Measurements from ENCODE around the gene UBE2L5.
A peak's percentile ranks its signal among the peaks of the same experiment; 100 is the strongest.

UBE2L5 gene

DNA sequence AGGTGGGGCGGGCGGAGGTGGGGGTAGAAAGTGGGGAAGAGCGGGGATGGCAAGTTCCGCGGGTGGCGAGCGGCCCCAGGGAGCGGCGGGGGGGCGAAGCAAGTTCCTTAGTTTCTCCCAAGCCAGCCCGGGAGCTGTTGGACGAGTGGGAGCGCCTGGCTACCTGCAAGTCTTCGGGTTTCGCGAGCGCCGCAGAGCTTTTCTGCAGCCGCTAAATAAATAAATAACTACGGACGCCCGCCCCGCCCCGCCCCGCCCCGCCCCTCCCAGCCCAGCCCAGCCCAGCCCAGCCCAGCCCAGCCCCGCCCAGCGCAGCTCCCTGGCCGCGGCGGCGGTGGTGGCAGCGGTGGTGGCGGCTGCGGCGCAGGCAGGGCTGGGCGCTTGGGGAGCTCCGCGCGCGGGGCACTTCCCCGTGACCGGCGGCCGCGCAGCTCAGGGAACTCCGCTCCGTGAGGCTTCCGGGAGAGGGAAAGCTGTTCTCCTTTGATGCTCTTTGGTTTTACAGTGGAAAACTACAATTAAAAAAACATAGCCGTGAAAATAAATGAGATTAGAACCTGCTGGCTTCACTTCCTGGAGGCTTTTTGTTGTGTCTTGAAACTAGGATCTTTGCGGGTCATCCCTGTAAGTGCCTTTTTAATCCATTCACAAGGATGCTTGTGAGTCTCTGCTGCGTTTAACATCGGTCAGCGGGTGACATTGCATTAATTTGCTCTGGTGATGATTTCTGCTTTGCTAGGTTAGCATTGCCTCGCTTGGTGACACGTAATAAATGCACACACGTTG is at the start of gene UBE2L5:
UBE2L5 (plus strand) TSS at position 440 of the 786 bp plus-strand sequence. CDS start 5,498 bp downstream, outside the sequence.
- DNase-seq: peak; percentile 68

DNA sequence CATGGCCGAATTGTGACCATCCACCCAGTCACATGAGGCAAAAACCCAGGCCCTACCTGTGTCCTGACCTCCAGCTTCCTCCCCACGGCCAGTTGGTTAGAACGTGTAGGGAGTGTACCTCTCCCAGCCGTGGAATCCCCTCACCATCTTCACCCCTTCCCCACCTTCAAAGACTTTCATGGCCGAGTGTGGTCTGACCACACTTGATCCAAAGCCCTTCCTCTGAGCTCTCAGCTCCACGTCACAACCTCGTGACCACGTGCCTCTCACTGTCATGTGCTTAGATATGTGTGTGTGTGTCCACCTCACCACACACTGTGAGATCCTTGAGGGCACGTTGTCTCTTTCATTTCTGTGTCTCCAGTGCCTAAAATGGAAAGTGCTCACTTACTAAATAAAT is 48.6 kb upstream of the UBE2L5 start:
- peak; percentile 73 for DNase-seq

DNA sequence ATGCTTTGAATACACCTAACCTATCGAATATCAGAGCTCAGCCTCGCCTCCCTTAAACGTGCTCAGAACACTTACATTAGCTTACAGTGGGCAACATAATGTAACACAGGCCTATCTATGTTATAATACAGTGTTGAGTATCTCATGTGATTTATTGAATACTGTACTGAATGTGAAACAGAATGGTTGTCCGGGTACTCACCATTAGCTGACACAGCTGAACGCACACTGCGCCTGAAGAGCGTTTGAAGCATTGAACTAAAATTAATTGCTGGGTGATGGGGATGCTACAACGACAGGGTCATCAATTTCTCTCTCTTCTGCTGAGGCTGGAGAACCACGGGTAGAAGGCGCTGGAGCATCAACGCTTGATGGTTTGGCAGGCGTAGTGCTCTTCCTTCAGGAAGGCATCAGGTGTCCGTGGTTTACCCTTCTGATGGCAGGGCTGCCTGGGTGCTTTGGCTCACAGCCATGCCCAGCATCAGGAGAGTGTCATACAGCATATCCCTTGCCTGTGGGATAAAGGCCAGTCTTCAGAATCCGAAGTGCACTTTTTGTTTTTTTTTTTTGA is 46.9 kb upstream of the UBE2L5 start:
- no peak for DNase-seq

DNA sequence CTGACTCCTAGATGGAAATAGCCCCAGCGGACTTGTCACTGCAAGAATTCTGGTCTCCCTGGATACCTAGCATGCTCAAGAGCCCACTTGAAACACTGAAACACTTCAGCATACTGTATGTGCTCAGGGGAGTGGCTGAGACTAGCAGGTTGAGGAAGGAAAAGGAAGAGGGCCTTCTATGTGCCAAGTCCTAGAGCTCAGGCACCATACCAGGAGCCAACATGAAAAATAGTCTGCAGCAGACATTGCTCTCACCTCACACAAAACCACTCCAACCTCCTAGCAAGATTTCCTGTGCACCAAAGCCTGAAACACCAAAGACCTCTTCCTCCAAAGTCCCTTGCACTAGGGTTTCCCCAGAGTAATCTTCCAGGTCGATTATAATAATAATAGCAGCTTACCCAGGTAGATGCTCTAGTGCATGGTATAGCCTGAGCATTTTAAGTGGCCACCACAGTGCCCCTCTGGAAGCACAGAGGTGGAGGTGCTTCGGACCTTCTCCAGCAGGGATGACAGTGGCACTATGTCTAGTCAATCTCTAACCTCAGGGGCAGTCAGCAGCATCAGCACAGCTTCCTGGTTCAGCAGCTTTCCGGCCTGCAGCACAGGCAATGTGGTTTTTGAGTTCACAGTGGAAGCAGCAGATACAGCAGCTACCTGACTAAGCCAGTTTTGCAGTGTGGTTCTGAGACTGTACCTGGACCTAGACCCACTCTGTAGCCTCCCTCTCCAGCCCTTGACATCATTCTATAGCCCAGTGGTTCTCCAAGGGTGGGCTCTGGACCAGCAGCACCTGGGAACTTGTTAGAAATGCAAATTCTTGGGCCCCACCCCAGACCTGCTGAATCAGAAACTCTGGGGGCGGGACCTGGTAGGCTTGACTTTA is 45.6 kb upstream of the UBE2L5 start:
- peak; percentile 75 for DNase-seq

DNA sequence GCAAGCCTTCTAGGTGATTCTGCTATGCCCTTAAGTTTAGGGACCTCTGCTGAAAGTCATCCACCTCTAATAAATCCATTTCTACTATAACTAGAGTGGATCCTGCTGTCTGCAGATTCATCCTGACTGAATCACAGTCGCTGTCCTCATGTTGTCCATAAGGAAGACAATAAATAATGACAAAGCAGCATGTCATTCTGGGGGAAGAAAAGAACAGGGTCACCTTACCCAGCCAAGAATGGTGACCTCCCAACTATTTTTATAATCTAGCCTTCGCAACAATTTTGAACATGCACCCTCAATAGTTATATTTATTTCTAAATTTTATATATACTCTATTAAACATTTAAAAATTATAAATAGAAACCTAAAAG is 45.0 kb upstream of the UBE2L5 start:
- no peak for DNase-seq

DNA sequence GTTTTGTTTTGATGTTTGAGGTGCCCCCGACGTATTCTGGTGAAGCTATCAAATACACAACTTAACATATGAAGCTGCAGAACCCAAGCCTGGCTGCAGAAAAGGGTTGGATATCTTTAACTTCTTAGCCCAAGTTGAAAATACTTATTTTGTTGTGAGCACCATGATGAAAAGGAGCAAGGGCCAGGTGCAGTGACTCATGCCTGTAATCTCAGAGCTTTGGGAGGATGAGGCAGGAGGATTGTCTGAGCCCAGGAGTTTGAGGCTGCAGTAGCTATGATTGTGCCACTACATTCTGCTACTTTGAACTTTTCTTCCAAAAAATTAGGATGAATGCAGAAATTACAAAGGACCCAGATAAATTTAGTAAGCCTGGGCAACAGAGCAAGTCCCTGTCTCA is 44.1 kb upstream of the UBE2L5 start:
- DNase-seq: no peak

DNA sequence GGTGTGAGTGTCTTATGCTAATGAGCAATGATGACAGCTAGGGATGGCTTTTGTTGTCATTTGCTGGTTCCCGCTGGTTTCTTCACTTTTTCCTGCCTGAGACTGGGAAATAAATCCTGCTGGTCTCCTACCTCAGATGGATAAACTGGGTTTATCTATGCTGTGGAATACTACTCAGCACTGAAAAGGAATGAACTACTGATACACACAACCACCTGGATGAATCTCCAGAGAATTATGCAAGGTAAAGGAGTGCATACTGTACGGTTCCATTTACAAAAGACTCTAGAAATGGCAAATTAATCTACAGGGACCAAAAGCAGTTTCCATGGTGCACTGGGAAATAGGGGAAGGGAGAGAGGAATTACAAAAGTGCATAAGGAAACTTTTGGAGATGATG is 41.2 kb upstream of the UBE2L5 start:
- no peak for DNase-seq

DNA sequence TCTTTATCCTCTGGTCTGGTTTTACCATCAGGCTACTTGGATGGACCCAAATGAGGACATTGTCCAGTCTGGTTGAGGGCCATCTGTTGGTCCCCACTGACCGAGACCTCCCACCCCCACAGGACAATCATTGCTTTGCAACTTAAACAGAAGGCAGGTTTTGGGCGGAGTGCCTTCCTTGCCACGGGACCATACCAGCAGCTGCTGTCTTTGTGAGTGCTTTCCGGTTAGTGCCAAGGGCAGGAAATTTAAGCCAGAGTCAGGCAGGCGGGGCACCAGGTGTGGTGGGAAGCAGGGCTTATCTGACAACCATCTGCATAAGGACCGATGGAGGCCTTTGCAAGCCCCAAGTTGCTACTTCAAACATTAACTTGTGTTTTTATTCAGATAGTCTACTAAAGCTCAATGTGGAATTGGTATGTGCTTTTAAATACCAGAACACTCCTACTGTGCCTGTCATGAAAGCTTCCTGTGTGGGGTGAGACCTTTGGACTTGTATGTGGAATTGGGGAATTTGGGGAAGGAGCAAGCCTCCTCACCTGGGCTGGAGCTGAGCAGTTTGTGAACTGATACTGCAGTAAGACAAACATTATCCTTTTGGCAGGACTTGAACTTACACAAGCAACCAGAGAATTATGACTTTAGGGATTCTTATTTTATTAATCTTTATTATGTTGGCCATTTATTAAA is 39.3 kb upstream of the UBE2L5 start:
- DNase-seq: no peak

DNA sequence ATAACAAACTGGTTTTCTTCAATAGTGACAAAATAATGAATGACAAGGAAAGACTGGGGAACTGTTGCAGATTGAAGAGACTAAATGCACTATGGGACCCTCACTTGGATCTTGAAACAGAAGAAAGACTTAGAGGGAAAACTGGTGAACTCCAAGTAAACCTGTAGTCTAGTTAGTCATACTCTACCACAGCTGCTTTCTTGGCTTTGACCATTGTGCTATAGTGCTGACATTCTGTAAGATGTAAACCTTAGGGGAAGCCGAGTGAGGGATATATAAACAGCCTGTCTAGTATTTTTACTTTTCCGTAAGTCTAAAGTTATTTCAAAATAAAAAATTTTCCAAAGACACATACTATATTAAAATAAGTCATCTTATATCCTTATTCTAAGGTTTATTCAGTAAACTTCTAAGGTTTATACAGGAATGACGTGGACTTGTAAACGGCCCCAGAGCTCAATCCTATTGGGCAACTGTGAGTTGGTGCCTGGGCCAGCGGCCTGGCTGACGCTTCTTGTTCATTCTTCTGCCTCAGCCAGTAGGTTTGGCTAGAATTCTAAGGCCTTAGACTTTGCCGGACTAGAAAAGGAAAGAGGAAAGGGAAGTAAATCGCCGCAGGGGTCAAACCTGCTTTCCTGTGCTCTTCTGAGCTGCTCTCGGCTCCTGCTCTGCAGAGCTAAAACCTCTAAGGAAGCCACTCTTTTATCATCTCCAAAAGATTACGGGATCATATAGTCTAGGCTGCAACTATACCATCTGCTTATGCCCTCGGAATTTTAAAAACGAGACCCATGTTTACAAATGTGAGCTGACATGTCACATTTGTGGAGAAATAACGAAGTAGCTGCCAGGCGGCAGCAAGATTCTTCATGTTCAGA is 33.6 kb upstream of the UBE2L5 start:
- no peak for DNase-seq

DNA sequence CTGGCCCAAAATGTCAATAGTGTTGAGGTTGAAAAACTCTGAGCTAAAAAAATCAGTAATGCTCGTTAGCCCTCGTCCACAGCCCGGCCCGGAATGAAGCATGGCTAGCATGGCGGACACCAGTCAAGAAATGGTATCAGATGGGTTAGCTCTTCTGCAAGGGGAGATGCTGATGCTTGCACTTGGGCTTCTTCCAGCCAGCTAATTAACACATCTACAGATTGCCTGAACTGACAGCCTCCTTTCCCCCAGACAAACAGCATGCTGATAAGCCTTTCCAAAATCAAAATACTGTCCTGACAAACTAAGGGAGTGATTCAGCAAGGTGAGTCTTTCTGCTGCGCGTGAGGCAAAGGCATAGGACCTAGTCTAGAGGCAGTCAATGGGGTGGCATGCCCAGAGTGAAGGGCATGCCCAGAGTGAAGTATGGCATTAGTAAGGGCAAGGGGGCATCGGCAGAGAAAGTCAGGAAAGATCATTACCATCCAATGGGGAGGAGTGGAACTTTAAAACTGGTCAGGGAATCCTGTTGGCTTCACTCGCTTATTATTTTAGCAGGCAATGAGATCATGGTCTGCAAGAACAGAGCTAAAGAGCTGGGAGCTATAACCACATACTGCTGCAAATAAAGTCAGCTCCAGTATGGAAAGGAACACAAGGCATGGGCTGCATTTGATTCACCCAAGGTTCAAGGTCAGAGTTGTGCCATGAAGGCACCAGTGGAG is 30.2 kb upstream of the UBE2L5 start:
- no peak for DNase-seq

DNA sequence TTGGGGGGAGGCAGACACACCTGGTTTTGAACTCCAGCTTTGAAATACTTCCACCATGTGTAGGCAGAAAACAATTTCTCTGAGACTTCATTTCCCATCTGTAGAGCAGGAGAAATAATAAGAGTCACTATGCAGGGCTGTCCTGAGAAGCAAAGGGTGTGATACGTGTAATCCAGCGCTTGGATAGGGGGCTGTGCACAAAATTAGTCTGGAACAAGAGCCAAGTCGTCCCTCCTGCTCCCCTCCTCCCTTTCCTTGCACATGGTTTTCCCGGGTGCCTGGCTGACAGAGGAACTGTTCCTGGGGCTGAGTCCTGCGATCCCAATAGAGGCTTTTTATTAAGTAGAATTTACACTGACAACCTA is 29.6 kb upstream of the UBE2L5 start:
- no peak for DNase-seq

DNA sequence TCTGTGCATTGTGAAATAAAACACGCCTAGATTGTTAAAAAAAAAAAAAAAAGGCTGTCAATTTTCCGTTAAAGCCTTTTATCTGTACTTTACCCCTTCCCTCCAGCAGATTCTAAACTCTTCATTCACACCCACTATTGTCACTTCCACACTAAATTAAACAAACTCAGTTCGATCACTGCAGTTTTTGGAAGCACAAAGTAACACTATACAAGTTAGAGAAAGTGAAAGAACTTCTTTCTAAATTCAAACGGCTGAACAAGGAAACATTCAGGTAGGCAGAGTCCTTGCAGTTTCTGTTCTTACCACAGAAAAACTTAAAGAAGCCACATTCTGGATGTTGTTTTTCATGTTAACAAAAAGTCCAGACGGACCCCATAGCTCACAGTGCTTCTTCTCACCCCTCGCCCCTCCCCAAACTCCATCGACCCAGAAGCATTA is 27.5 kb upstream of the UBE2L5 start:
- no peak for DNase-seq

DNA sequence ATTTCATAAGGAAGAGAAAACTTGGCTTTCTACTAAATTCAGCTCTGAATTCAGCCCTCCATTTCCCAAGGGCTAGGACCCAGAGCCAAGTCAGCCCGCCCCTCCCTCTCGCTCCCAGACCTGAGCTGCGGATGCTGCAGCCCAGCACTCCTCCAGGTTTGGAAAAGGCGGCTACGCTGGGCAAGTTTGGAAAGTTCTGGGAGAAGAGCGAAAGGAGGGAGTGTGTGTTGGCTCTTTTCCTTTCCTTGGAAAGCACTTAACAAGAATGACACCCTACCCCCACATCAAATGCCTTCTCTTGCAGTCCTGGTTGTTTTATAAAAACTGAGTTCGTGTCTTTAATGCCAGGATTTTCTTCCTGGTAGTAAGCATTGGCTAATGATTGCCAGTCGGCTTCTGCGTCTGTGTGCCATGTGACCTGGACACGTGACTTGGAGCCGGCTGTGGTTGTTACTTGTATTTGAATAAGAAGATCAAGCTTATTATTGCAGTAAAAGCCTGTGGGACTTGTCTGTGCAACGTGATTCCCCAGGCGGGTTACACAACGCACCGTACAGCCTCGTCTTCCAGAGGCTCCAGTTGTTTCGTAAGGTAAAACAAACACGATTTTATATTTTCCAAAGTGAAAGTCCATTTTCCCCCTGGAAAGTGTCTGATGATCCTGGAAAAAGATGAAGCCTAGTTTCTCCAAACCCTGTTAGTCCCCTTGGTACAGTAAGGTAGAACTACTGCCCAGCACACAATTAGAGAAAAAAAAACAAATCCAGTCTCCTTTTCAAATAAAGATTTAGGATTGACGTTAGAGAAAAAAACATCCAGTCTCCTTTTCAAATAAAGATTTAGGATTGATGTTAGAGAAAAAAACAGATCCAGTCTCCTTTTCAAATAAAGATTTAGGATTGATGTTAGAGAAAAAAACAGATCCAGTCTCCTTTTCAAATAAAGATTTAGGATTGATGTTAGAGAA is 26.8 kb upstream of the UBE2L5 start:
- DNase-seq: peak; percentile 81

DNA sequence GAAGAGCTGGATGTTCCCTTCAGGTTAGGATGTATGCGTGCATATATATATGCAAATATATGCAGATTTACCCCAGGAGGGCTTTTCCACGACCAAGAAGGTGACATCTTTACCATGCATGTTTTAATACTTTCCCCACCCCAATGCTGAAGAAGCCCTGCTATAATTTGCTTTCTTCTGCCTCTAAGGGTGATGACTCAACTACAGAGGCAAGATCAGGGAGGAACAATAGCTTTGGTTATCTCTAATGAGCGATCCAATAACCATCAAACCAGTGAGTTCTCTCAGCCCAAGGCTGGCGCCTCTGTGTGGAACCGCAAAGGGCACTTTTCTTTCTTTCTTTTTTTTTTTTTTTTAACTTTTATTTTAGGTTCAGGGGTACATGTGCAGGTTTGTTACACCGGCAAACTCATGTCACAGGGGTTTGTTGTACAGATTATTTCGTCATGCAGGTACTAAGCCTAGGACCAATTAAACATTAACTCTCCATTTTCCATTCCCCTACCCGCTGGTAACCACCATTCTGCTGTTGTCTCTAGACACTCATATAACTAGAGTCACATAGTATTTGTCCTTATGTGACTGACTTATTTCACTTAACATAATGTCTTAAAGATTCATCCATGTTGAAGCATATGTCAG is 25.7 kb upstream of the UBE2L5 start:
- no peak for DNase-seq

DNA sequence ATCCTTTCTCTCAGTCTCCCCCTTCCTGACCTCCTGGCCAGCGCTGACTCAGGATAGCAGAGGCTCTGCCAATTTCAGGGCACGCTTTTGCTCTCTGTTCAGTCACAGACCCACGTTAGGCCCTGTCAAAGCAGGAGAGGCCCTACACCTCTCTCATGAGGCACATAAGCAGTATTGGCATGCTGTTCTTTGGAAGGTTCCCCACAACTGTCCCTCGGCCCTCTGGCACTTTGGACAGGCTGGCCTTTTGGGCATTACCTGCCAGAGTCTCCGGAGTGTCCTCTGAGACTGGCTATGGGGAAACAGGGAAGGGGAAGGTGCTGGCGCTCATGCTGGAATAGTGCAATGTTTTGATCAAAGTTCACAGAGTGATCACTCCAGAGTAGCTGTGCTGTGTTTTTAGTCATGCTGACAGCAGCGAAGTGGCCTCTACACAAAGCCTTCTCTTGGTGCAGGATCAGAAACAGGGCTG is 23.7 kb upstream of the UBE2L5 start:
- DNase-seq: no peak

DNA sequence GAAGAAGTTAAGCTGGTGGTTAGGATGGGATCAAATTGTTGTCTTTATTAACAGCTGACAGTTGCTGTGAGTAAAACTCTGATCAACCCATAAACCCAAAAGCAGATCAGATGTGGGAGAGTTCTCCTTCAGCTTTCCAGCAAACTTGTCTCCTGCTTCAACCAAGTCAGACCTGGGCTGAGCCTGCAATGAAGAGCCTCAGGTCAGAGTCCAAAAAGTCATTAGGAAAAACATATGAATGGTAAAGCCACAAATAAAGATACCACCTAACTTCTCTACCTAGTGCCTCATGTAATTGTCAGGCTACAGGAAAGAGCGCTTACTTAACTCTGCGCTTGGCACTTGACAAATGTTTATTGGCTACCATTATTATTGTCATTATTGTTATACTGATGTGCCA is 21.9 kb upstream of the UBE2L5 start:
- no peak for DNase-seq

DNA sequence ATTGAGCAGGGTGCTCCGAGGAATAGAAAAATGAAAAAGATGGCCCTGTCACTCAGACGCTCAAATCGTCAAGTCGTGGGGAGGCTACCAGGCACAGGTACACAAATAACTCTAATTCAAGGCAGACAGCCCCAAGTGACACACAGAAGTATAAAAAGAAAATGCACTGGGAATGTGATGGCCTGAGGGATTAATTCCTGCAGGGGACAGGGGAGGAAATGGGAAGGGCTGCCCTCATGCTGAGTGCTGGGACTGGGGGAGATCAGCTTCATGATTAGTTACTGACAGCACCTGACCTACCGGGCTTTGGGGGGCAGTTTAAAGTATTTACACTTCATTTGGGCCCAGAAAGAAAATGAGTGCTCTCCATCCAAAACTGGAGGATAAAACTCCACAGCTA is 20.9 kb upstream of the UBE2L5 start:
- no peak for DNase-seq

DNA sequence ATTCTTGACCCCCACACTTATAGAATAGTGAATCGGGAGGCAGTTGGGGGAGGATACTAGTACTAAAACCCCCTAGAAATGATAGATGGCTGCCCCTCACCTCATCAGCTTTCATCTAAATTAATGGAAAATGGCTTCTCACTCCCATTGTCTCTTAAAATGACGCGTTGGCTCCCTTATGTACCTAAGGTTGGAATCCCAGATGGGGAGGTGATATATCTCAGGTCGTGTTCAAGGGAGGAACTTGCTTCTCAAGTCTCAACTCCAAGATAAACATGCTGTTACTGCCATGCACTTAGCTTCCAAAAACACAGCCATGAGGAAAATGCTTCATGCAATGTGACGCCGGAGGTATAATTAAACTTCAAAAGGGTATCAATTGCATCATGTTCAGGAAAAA is 18.8 kb upstream of the UBE2L5 start:
- DNase-seq: no peak

DNA sequence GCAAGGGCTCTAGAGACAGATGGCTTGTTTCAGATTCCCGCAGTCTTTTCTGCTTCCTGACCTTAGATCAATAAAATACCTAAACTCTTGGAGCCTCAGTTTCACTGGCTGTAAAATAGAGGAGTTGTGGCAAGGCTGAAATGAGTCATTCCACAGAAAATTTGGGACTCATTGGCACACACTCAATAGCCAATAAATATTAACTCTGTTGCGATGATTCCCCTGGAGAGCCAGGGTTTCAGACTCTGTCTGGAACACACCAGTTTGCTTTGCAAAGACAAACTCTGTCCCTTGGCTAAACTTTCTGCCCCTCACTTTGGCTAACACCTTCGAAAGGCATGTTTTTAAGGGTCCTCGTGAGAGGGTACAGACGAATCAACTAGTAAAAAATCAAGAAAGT is 18.1 kb upstream of the UBE2L5 start:
- no peak for DNase-seq
